GM20431 (cell line): ENCODE measurements around the gene BIN2.
"Not testable (repeated sequence)": the region's sequence is repeated elsewhere in the genome, so short reads cannot be mapped to it uniquely, and the experiment has no call there.

Experiments
- in situ Hi-C: fragments of 300-500 bp; cut with MseI, MboI; formaldehyde crosslinking; loops from one replicate; pipeline ENCODE4 v1.15.0; 2020; ENCODE audit warnings: low sequenced_read_pairs; ENCODE audit not compliant: unreplicated experiment

BIN2 gene

DNA sequence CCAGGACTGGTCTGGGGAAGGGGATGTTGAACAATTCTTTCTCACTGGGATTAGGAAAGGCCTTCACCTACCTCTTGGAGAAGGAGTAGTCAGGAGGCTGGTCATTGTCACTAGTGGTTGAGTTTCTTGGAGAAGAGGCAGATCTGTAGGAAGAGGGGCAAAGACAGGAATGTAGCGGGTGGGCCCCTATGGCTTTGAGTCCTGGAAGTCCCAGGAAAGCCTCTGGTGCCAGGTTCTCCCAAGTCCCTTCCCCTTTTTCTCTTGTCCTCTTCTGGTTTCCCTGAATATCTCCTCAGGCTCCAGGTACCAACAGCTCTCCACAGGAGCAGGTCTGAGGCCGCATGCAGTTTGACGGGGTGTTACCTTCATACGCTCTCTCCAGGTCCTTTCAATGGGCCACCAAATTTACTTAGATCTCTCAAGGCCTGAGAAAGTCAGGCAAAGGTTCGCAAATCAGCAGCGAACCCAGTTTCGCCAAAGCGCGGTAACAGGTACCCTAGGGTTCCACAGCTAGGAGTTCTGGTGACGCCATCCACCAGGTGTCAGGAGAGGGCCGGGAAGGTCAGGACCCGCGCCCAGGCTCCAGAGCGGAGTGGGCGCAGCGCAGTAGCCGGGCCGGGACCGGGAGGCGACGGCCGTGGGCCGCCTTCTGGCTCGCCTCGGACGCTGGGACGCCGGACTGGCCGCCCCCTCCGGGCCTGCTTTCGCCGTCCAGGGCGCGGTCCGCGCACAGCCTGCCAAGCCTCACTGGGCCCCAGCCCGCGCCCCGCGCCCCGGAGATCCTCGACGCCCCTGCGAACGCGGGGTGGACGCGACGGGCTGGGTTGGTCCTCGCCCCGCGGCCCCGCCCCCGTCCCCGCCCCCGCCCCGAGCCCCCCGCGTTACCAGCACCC, 54.6 kb downstream of the BIN2 start:
- in situ Hi-C loops = loop anchor here (10.0 kb wide), 1 partner anchor 75 kb away; the partner anchor contains the start of gene CELA1

DNA sequence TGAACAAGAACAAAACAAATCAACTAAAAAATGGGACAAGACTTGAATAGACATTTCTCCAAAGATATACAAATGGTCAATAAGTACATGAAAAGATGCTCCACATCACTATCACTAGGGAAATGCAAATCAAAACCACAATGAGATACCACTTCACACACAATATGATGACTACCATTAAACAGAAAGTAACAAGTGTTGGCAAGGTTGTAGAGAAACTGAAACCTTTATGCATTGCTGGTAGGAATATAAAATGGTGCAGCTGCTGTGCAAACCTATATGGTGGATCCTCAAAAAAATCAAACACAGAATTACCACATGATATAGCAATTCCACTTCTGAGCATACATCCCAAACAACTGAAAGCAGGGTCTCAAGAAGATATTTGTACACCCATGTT, 59.0 kb downstream of the BIN2 start:
- in situ Hi-C loops = loop anchor here (10.0 kb wide), 1 partner anchor 80 kb away; the partner anchor contains the start of gene CELA1

DNA sequence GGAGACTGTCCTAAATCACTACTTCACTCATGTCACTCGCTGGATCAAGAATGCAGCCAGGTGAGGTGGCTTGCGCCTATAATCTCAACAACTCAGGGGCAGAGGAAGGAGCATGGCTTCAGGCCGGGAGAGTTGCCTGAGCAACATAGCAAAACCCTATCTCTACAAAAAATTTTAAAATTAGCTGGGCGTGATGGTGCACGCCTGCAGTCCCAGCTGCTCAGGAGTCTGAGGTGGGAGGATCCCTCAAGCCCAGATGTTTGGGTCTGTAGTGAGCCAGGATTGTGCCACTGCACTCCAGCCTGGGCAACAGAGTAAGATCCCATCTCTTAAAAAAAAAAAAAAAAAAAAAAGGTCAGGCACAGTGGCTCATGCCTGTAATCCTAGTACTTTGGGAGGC, 59.7 kb downstream of the BIN2 start:
- in situ Hi-C loops = loop anchor here (10.0 kb wide), 1 partner anchor 81 kb away; the partner anchor contains the start of gene CELA1

DNA sequence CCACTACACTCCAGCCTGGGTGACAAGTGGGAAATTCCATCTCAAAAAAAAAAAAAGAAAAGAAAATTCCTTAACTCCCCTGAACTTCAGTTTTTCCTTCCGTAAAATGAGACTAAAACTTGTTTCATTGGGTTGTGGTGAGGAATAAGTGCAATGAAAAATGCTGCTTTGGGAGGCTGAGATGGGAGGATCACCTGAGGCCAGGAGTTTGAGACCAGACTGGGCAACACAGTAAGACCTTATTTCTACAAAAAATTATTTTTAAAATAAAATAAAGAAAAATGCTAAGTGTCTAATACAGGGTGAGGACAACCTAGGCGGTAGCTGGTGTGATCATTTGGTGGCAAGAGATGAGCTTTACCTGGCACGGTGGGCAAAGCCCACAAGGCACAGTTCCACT, 60.6 kb downstream of the BIN2 start:
- in situ Hi-C loops = loop anchor here (10.0 kb wide), 1 partner anchor 81 kb away; the partner anchor contains the start of gene CELA1

DNA sequence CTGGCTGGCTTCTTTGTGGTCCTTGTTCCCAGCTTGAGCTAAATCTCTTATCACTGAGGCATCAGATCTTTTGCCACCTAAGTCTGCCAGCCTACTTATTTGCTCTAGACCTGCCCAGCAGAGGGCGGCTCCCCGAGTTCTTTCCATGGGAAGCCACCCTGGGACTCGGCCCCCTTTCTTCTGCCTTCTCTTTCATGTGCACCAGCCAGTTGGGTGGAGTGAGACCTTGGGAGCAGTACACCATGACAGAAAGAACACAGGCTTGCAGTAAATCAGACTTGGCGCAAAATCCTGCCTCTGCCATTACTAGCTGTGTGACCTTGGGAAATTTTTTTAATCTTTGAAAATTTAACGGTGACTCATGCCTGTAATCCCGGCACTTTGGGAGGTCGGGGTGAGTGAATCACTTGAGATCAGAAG, 61.2 kb downstream of the BIN2 start:
- in situ Hi-C loops = loop anchor here (10.0 kb wide), 1 partner anchor 82 kb away; the partner anchor contains the start of gene CELA1

DNA sequence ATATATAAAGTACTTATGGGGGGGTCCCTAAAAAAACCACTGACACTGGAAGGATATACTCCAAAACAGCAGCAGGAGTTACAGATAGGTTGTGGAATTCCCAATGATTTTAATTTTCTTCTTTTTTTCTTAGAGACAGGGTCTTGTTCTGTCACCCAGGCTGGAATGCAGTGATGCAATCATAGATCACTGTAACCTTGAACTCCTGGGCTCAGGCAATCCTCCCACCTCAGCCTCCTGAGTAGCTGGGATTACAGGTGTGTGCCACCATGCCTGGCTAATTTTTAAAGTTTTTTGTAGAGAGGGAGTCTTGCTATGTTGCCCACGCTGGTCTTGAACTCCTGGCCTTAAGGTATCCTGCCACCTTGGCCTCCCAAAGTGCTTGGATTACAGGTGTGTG, 64.4 kb downstream of the BIN2 start:
- in situ Hi-C loops = not testable (repeated sequence)

DNA sequence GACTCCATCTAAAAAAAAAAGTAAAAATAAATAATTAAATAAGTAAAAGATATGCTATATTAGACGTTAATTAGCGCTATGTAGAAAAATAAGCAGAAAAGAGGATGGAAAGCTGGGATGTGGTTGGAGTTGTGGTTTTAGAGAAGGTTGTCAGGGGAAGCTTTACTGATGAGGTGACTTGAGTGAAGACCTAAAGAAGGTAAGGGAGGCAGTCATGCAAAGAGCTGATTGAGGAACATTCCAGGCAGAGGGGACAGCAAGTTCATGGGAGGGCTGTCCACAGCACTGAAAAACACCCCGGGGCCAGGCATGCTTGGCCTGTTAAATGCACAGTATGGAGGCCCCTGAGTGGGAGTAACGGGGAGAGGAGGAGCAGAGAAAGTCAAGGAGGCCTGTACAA, 69.4 kb downstream of the BIN2 start:
- in situ Hi-C loops = no loop called here

DNA sequence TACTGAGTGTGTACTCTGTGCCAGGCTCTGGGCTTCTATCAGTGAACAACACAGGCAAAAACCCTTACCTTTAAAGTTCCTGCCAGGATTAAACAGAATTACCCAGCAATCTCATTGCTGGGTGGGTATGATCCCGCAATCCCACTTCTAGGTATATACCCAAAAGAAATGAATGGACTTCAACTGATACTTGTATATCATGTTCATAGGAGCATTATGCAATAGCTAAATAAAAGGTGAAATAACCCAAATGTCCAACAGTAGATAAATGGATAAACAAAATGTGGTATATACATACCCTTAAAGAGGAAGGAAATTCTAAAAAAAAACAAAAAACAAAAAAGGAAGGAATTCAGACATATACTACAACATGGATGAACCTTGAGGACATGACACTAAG, 70.7 kb downstream of the BIN2 start:
- in situ Hi-C loops = no loop called here

DNA sequence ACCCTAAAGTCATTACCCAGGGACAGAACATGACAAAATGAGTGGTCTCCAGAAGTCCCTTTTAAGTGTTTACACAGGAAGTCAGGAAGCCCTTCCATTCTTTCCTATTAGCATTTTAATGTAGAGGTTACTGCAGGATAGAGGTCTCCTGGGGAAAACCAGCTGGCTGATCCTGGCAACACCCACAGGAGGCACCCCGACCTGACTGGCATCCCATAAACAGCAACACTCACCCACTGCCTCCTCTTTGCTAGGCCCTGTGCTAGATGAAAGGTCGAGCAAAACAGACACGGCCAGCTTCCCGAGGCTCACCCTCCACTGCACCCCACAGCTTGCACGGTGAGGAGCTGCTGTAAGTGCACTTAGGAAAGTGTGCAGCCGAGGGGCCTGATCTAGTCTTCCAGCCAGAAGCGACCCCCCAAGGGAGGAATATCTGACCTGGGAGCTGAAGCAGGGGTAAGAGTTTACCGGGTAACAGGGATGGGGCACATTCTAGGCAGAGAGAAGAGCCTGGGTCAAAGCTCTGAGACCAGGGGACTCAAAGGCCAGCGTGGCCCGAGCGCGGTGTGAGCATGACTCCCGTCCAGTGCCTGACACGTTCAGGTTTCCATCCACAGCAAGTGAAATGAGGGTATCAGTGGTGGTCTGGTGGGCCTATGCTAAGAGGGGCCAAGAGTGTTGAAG, 76.3 kb downstream of the BIN2 start:
- in situ Hi-C loops = no loop called here

DNA sequence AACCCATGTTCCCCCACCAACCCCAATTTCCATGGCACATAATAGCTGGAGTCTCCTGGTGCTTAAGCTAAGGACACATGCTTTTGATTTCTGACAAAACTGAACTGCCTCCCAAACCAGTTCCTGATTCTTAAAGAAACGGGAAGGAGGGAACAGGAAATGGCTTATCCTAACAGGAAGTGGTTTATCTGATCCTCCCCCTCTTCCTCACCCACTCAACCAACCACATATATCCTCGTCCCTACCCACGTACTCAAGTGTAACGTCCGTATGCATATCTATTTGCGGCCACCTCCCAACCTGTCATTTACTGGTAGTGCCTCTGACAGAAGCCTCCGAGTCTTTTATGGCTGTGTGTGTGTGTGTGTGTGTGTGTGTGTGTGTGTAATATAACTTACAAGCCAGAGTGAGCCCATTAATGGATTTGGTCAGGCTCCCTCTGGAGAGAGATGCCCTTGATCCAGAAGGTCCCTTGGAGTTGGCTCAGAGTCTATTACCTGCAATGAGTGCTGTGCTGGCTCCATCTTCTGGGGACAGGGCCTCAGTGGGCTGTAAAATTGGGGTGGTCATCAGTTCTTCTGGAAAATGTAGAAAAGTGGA, 77.6 kb downstream of the BIN2 start:
- in situ Hi-C loops = no loop called here

DNA sequence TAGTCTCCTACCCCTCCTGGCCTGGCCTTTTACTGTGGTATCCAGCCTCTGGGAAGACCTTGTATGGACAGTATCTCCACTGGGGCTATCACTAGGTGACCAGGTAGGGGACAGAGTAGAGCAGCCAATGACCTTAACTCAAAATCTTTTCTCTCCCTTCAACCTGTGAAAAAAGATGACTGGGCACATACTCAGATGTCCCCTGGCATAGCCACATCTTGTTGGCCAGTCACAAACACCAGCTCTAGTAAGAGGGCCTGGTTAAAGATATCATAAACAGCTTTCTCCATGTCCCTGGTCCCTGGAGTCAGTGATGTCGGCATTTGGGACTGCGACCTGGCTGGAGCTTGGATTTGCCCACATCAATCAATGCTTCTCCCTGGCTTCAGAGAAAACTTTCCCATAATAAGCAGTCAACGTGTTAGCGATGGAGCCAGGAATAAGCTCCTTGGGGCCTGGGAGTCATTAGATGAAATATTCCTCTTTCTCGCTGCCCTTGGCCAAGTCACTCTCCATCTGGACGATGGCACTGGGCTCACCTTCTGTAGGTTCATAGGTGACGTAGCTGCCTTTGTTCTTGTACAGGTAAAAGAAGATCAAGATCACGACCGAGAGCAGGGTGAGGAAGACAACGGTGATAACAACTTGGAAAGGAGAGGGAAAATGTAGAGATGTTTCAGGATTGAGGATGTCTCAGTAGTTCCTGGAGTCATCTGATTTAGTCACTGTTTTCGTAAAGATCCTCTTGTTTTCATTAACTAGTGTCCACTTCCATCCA, 78.3 kb downstream of the BIN2 start:
- in situ Hi-C loops = no loop called here

DNA sequence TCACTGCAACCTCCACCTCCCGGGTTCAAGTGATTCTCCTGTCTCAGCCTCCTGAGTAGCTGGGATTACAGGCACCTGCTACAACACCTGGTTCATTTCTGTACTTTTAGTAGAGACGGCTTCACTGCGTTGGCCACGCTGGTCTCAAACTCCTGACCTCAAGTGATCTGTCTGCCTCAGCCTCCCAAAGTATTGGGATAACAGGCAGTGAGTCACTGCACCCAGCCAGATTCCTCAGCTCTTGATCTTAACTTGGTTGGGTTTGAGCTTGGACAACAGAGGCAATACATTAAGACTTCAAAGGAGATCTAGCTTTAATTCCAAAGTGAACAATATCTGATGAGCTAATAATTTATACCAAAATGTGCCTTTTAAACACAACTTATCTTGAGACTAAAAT, 79.7 kb downstream of the BIN2 start:
- in situ Hi-C loops = no loop called here

DNA sequence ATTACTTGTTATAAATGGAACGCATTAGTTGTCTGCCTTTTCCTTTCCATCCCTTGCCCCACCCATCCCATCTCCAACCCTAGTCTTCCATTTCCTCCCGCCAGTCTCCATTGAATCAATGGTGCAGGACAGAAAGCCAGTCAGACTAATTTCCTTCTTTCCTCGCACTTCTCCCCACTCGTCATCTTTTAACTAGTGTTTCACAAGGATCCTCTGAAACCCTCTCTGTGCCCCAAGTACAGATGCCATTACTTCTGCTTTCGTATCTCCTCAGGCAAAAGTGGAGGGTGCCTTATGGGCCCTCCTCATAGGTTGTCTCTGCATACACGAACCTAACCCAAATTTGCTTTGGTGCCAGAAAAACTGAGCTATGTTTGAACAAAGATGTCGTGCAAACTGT, 81.1 kb downstream of the BIN2 start:
- in situ Hi-C loops = no loop called here

DNA sequence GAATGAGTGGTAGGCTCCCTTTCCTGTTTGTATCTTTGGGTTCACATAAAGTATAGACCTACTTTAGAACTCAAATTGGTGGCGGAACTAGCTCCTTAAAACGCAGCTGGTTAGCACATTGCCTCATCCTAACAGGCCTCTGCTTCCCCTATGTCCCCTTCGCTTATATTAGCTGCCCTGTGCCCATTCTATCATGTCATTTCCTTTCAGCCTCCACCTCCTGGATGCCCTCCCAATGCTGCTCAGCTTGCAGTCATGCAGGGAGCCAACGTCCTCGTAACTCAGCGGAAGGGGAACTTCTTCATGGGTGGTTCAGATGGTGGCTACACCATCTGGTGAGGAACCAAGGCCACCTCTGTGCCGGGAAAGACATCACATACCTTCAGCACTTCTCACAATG, 81.9 kb downstream of the BIN2 start:
- in situ Hi-C loops = no loop called here

DNA sequence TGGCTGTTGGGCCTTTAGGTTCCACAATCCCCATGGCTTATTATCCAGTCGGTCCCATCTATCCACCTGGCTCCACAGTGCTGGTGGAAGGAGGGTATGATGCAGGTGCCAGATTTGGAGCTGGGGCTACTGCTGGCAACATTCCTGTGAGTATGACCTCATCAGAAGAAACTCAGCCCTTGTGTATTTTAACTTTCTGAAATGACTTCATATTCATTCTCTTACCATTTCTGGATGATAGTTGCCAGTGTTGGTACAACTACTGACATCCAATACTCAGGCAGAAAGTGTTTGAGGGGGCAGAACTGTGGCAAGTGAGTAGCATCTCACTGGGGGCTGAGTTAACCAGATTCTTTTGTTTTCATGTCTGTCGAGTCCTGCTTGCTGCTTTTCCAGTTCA, 83.0 kb downstream of the BIN2 start:
- in situ Hi-C loops = no loop called here

DNA sequence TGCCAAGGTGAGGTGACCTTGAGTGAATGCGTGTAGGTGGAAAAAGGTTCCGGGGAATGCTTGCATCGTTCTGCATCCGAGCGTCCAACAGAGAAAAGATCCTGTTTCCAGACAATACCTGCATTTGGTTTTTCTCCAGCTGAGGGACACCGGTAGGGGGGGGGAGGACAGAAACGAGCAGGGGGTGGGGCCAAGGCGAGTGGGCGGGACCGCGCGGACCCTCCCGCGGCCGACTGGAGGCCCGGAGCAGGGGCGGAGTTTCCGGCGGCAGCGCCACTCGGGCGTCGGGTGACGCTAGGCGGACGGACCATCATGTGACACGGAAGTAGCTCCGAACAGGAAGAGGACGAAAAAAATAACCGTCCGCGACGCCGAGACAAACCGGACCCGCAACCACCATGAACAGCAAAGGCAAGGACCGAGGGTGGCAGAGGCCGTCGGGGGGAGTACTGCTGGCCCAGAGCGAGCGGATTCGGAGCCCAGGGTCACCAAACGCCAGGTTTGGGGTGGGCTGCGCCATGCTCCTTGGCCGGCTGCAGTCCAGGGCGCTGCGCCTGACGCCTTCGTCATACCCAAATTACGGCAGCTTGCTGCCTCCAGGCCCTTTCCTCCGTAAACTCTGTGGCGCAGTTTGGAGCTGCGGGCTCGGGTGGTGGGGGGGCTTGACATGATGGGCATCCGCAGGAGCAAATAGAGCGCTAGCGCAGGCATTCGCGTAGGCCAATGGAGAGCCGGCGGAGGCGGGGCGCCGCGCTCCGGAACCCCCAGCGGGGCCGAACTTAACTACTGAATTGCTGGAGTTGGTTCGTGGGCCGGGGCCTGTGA, 85.3 kb downstream of the BIN2 start, which contains the start of gene DAZAP2:
DAZAP2 (plus strand) TSS at position 317 of the 825 bp plus-strand sequence; CDS start at position 399, 82 bp downstream.
- in situ Hi-C loops = no loop called here

DNA sequence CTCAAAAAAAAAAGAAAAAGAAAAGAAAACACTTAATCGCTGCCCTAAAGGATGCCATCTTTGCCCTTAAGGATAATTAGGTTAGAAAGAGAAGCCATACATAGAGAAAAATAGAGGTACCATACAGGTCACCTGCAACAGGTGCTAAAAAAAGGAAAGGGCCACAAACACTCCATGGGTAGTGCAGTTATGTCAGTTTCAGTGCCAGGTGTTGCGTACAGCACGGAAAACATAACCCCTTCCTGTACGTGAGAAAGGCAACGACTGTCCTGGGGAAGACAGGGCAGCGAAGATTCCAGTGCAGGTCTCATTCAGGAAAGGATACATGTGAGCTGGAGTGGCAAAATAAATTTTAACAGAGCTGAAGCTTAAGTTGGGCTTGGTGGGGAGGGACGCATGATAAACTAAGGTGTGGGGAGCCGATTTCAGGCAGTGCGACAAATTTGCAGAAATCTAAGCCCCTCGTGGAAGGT, 85.9 kb downstream of the BIN2 start:
- in situ Hi-C loops = no loop called here

DNA sequence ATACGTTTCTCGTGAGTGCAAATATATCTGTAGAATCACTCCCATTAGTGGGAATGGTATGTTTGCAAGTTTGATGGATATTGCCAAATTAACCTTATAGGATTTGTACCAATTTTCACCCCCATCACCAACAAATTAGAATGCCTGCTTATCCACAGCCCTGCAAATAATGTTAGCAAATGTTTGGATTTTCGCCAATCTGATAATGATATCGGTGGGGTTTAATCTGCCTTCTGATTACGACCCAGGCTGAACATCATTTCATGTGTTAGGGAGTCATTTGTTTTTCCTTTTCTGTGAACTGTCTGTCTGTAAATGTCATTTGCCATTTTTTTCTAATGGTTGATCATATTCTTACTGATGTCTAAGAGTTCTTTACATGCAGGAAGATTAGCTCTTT, 89.4 kb downstream of the BIN2 start:
- in situ Hi-C loops = no loop called here

DNA sequence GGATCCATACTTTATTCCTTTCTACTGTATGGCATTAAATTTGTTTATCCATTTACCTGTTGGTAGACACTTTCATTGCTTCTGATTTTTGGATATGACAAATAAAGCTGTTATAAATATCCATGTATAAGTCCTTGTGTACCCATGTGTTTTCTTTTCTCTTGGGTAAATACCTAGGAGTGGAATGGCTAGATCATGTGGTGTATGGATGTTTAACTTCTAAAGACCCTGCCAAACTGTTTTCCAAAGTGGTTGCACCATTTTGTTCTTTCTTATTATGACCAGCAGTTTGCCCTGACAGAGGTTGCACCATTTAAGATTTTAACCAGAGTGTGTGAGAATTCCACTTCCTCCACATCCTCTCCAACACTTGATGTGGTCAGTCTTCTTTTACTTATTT, 91.3 kb downstream of the BIN2 start:
- in situ Hi-C loops = no loop called here
